Bronchial epithelial cell (primary cell): Measurements from ENCODE around the gene TIMM17B. TPM values are rescaled to one million over a fixed set of nuclear protein-coding genes. Genes with fewer than 3 reads are reported as not detected.
"Not testable (repeated sequence)": the region's sequence is repeated elsewhere in the genome, so short reads cannot be mapped to it uniquely, and the experiment has no call there.

Source experiments
- DNase-seq: peaks from one replicate; pipeline ENCODE4 v3.0.0-alpha.2; 2010; ENCODE audit warnings: low read depth
- FAIRE-seq: peaks from 2 replicates; lab custom pipeline; 2011; peaks lifted over from hg19 to GRCh38; lab: Jason Lieb, UNC
- H3K27me3 ChIP-seq: 2 replicates; pipeline ENCODE4 v1.5.1; 2011; ENCODE audit warnings: low read length; ENCODE audit not compliant: control insufficient read depth, insufficient read depth
- H3K36me3 ChIP-seq: 2 replicates; pipeline ENCODE4 v1.5.1; 2011; ENCODE audit warnings: low read length; ENCODE audit not compliant: control insufficient read depth, insufficient read depth
- H3K4me3 ChIP-seq: 2 replicates; pipeline ENCODE4 v1.5.1; 2011; ENCODE audit warnings: mild to moderate bottlenecking, low read depth, low read length, control low read depth
- total RNA-seq: library from RNA; depleted of rRNA; stranded (reverse); fragments of >200 nt; gene quantifications from 2 replicates; pipeline ENCODE4 v1.2.1, GENCODE V29; 2014
- TF ChIP-seq, protein P1 (sequence below): IDR thresholded peaks from 2 replicates; pipeline ENCODE4 v1.5.1; 2011; ENCODE audit warnings: mild to moderate bottlenecking, moderate library complexity, low read length, control low read depth, inconsistent platforms; ENCODE audit not compliant: insufficient read depth, severe bottlenecking

Gene TIMM17B
- total RNA-seq, 1 donor from 2014 or later = 28.2 TPM

DNA sequence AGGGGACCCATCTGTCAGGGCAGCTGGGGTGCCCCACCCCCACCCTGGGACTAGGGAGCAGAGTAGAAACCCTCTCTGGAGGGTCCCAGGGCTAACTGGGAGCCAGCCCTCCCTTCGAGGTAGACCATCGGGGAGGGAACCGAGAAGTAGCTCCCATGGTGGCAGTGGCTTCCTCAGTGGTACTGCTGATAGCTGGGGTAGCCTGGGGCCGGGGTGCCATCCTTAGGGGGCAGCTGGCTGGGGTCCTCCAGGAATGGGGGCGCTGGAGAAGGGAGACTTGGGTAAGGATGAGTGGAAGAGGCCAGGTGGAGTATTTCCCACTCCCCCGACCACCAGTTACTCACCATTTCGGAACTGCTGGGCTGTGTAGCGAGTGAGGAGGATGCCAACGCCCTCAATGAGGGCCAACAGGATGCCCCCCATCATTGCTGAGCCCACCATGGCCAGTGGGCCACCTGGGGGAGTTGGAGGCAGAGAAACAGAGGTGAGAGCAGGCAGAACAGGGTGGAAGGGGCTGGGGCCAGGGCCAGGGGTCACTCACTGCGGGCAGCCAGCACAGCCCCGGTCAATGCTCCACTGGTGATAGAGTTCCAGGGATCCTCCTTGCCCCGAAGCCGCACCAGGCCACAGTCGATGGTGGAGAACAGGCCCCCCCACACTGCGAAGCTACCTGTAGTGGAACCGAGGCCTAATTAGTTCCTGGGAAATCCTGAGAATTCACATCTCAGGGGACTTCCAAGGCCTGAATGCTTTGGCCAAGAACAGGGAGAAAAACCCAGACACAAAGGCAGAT is 3.8 kb downstream of the TIMM17B start:
- FAIRE-seq (no peak), DNase-seq (no peak)
- H3K27me3 ChIP-seq = no peaks in the 10 kb centered on the region
- H3K4me3 ChIP-seq = no peak overlapping the region
- peaks cover 7% of the 10 kb centered on the region for H3K36me3 ChIP-seq
- TF ChIP-seq, protein P1, sequence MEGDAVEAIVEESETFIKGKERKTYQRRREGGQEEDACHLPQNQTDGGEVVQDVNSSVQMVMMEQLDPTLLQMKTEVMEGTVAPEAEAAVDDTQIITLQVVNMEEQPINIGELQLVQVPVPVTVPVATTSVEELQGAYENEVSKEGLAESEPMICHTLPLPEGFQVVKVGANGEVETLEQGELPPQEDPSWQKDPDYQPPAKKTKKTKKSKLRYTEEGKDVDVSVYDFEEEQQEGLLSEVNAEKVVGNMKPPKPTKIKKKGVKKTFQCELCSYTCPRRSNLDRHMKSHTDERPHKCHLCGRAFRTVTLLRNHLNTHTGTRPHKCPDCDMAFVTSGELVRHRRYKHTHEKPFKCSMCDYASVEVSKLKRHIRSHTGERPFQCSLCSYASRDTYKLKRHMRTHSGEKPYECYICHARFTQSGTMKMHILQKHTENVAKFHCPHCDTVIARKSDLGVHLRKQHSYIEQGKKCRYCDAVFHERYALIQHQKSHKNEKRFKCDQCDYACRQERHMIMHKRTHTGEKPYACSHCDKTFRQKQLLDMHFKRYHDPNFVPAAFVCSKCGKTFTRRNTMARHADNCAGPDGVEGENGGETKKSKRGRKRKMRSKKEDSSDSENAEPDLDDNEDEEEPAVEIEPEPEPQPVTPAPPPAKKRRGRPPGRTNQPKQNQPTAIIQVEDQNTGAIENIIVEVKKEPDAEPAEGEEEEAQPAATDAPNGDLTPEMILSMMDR = no peak

DNA sequence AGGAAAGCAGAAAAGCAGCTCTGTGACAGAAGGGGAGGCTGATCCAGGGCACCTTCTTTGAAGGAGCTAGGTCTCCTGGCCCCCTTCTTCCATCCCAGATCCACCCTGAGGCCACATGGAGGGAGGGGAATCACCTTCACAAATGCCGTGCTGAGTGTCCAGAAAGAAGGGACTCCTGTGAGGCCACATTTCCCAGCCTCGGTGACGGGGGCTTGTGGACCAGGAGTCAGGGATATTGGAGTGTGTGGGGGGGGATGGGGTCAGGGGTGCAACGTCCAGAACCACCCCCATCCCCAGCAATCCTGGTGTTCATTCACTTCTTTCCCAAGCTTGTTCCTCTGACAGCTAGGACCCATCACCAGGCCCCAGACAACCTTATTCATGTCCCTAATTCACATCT is 4.7 kb downstream of the TIMM17B start:
- no peaks in the 10 kb centered on the region for H3K27me3 ChIP-seq
- H3K36me3 ChIP-seq = peaks cover 7% of the 10 kb centered on the region
- DNase-seq = no peak
- H3K4me3 ChIP-seq = no peak overlapping the region
- TF ChIP-seq, protein P1 = no peak
- FAIRE-seq = no peak

DNA sequence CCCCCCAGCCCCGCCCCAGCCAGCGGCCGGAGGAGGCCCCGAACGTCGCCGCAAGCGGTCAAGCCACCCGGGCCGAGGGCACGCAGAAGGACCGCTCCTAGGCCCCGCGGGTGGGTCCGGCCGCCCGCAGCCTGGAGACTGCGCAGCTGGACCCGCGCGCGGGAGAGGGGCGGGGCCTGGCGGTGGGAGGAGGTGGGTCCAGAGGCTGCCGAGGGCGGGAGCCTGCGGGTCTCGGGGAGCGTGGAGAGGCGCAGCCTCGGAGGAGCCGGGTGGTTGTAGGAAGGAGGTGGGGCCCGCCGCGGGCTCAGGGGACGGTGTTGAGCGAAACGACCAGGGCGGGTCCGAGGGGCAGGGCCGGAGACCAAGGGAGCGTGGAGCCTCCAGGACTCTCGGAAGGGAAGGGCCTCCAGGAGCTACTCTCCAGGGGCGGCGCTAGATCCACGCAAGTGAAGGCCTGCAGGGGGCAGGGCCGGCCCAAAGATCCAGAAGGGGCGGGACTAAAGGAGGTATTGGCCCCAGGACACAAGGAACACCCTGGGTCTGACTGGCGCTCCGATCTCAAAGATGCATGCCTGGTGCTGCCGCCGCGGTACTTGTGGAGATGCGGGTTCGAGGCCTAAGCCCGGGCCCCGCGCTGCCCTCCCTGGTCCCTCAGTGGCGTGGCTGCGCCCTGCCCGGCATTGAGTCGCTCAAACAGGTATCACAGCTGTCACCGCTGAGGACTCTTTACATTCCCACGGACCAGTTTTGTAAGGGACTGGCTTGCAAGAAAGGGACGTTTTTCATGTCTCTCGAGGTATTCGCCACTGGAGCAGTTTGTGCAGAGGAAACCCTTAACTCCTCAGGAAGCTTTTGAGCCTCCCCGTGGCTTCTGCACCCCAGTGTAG is 5.9 kb downstream of the TIMM17B start:
- TF ChIP-seq, protein P1 = peak; percentile 66
- Histone ChIP-seq H3K4me3 (peak overlapping the region; percentile 50), H3K27me3 (no peaks in the 10 kb centered on the region), H3K36me3 (peaks cover 7% of the 10 kb centered on the region)
- no peak for FAIRE-seq
- DNase-seq = peak; percentile 75

DNA sequence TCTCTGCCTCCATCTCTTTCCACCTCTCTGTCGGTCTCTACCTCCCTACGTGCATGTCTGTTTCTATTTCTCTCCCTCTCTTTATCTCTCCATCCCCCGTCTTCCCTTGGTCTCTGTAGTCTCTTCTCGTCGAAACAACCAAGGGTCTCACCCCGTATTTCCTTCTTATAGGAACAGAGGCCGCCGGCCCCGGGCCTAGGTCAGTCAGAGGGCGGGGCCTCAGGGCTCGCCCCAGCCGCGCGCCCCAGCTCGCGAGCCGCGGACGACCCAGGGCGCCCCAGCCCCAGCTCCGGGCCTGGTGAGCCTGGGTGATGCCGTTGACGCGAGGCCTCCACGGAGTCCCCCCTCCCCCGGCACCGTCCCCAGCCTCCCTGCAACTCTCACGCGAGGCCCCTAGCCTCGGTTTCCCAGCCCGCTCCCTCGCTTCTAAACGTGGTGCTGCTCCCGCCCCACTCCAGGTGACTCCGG is 6.6 kb downstream of the TIMM17B start:
- Histone ChIP-seq H3K27me3 (no peaks in the 10 kb centered on the region), H3K4me3 (peak overlapping the region; percentile 50), H3K36me3 (peaks cover 7% of the 10 kb centered on the region)
- TF ChIP-seq, protein P1 = no peak
- no peak for DNase-seq
- no peak for FAIRE-seq

DNA sequence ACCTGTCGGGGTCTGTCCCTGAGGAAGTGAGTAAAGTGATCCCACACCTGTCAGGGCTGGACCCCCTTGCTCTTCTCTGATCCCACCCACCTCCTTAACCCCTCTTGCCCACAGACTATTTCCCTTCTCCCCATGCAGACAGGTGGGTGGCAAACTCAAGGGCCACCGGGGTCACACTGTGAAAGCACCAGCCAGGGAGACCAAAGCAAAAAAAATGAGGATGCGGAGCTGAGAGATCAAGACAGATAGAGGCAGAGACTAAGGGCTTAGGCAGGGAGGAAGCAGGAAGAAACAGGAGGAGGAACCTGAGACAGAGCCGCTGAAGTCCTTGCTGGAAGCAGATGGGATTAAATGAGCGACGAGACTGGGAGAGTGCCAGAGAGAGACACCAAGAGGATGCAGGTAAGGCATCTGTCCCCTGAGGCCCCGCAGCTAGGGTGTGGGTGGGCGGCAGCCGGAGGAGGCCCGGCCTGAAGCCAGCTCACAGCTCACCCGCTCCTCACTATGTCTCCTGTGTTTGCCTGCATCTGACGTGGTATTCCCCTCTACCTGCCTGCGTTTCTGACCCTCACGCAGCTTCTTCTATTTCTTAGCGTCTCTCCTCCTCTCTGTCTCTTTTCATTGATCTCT is 7.2 kb downstream of the TIMM17B start:
- peak overlapping the region; percentile 50 for H3K4me3 ChIP-seq

DNA sequence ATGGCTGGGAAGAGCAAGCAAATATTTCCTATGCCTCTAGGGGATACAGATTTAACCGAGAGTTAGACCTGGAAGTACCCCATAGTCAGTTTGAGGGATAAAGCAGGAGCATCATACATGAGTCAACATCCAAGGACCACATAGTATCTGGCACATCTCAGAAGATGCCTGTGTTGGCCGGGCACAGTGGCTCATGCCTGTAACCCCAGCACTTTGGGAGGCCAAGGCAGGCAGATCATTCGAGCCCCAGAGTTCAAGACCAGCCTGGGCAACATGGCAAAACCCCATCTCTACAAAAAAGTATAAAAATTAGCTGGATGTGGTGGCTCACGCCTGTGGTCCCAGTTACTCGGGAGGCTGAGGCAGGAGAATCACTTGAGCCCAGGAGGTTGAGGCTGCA is 11.0 kb downstream of the TIMM17B start:
- H3K4me3 ChIP-seq, FAIRE-seq: not testable (repeated sequence)

More for the DNA sequence above, 7.2 kb downstream of the TIMM17B start:
- no peak for FAIRE-seq
- no peak for DNase-seq
- Histone ChIP-seq H3K36me3 (peaks cover 7% of the 10 kb centered on the region), H3K27me3 (no peaks in the 10 kb centered on the region)
- TF ChIP-seq, protein P1 = no peak

More for the DNA sequence above, 11.0 kb downstream of the TIMM17B start:
- DNase-seq, H3K36me3 ChIP-seq, H3K27me3 ChIP-seq: not testable (repeated sequence)
